Measurements from ENCODE around the gene CNBP. TPM values are rescaled to one million over a fixed set of nuclear protein-coding genes. Genes with fewer than 3 reads are reported as not detected.

Gene CNBP
- total and polyA plus RNA-seq, 2 of the 13 experiments (the other 11 are each of a cell fraction or from before 2014, with no cell fraction given): 282 to 354 TPM

DNA sequence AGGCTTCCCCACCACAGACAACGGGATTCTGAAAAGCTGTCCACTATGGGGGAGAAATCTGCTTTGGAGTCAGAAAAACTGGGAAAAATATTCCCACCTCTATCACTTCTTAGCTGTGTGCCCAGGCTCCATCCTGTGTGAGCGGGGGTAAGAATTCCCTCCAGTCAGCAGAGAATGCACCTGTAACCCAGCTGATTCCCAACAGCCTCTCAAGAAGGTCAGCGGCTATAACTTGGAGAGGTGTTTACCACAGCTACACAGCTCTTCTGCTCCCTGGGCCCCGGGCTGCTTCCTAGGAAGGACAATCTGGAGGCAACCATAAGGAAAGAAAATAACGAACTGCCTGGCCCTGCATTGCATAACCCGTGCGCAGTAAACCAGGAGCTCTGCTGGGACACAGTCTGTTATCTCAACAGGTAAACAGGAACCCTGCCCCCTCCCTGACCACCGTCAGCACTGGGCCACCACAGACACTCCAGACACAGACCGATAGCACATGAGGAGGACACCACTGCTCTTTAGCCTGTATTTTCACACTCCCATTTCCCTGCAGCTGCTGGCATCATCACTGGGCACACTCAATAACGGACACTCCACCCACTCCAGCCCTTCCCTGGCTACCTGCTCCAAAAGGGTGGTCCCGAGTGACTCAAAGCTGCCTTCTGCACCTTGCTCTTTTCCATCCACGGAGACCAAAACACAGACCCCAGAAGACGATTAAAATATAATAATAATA is 64.2 kb downstream of the CNBP start (continued):
- TF ChIP-seq, protein P1, sequence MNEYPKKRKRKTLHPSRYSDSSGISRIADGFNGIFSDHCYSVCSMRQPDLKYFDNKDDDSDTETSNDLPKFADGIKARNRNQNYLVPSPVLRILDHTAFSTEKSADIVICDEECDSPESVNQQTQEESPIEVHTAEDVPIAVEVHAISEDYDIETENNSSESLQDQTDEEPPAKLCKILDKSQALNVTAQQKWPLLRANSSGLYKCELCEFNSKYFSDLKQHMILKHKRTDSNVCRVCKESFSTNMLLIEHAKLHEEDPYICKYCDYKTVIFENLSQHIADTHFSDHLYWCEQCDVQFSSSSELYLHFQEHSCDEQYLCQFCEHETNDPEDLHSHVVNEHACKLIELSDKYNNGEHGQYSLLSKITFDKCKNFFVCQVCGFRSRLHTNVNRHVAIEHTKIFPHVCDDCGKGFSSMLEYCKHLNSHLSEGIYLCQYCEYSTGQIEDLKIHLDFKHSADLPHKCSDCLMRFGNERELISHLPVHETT (CRISPR knock-in tag; conservative IDR thresholded peaks at IDR 0.05): peak; percentile 65
- TF ChIP-seq TBL1XR1 (IDR thresholded peaks at IDR 0.05; ENCODE audit: borderline replicate concordance, low read length, partially characterized antibody): peak; percentile 85
- peak; percentile 66 for TF ChIP-seq KDM6A (CRISPR knock-in tag; IDR thresholded peaks at IDR 0.05; ENCODE audit: low read depth)
- TF ChIP-seq ZNF180 (CRISPR knock-in tag; IDR thresholded peaks at IDR 0.05; ENCODE audit: borderline replicate concordance, low read depth): no peak
- peak; percentile 92 for TF ChIP-seq FOXK2 (IDR thresholded peaks at IDR 0.05)
- peak; percentile 48; the same call in 1 of the 2 replicates for TF ChIP-seq KDM3A (CRISPR knock-in tag; IDR thresholded peaks at IDR 0.05; ENCODE audit: low read depth)
- TF ChIP-seq ZNF614 (CRISPR knock-in tag; IDR thresholded peaks at IDR 0.05; ENCODE audit: borderline replicate concordance): peak; percentile 88; the same call in 1 of the 2 replicates
- 0 out of 2 replicates have a peak, but pooled peaks have one; percentile 16 for TF ChIP-seq ATF1 (CRISPR knock-in tag; IDR thresholded peaks at IDR 0.05)
- TF ChIP-seq KLF11 (CRISPR knock-in tag; IDR thresholded peaks at IDR 0.05): peak; percentile 86; the same call in 1 of the 2 replicates
- TF ChIP-seq HOMEZ (CRISPR knock-in tag; IDR thresholded peaks at IDR 0.05; ENCODE audit: low read depth): no peak
- peak; percentile 68; the same call in 1 of the 2 replicates for TF ChIP-seq ATF7-NPFF (CRISPR knock-in tag; IDR thresholded peaks at IDR 0.05; ENCODE audit: low read depth)
- TF ChIP-seq ZNF607 (CRISPR knock-in tag; IDR thresholded peaks at IDR 0.05; ENCODE audit: borderline replicate concordance): peak; percentile 79
- no peak for TF ChIP-seq PLSCR1 (CRISPR knock-in tag; IDR thresholded peaks at IDR 0.05; ENCODE audit: borderline replicate concordance)
- peak; percentile 96 for TF ChIP-seq FOXA3 (CRISPR knock-in tag; IDR thresholded peaks at IDR 0.05)
- TF ChIP-seq SMAD9 (CRISPR knock-in tag; IDR thresholded peaks at IDR 0.05): 0 out of 2 replicates have a peak, but pooled peaks have one; percentile 25
- no peak for TF ChIP-seq ZNF83 (CRISPR knock-in tag; IDR thresholded peaks at IDR 0.05; ENCODE audit: borderline replicate concordance)
- TF ChIP-seq MEIS1 (CRISPR knock-in tag; IDR thresholded peaks at IDR 0.05; ENCODE audit: borderline replicate concordance): no peak
- no peak for TF ChIP-seq ZNF558 (CRISPR knock-in tag; IDR thresholded peaks at IDR 0.05; ENCODE audit: borderline replicate concordance)
- TF ChIP-seq, protein P2, sequence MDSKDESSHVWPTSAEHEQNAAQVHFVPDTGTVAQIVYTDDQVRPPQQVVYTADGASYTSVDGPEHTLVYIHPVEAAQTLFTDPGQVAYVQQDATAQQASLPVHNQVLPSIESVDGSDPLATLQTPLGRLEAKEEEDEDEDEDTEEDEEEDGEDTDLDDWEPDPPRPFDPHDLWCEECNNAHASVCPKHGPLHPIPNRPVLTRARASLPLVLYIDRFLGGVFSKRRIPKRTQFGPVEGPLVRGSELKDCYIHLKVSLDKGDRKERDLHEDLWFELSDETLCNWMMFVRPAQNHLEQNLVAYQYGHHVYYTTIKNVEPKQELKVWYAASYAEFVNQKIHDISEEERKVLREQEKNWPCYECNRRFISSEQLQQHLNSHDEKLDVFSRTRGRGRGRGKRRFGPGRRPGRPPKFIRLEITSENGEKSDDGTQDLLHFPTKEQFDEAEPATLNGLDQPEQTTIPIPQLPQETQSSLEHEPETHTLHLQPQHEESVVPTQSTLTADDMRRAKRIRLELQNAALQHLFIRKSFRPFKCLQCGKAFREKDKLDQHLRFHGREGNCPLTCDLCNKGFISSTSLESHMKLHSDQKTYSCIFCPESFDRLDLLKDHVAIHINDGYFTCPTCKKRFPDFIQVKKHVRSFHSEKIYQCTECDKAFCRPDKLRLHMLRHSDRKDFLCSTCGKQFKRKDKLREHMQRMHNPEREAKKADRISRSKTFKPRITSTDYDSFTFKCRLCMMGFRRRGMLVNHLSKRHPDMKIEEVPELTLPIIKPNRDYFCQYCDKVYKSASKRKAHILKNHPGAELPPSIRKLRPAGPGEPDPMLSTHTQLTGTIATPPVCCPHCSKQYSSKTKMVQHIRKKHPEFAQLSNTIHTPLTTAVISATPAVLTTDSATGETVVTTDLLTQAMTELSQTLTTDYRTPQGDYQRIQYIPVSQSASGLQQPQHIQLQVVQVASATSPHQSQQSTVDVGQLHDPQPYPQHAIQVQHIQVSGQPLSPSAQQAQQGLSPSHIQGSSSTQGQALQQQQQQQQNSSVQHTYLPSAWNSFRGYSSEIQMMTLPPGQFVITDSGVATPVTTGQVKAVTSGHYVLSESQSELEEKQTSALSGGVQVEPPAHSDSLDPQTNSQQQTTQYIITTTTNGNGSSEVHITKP (CRISPR knock-in tag; IDR thresholded peaks at IDR 0.05; ENCODE audit: low read depth): 0 out of 2 replicates have a peak, but pooled peaks have one; percentile 73
- peak; percentile 90 for TF ChIP-seq RXRB (CRISPR knock-in tag; IDR thresholded peaks at IDR 0.05; ENCODE audit: borderline replicate concordance)
- TF ChIP-seq MXI1 (IDR thresholded peaks at IDR 0.05; ENCODE audit: borderline replicate concordance, low read depth, low read length): peak; percentile 77; the same call in 2 of the 3 replicates
- TF ChIP-seq RAD21 (CRISPR knock-in tag; IDR thresholded peaks at IDR 0.05): no peak

Data from HepG2 (cell line).